ENCODE results near the gene CEP164. TPM values are rescaled to one million over a fixed set of nuclear protein-coding genes. Genes with fewer than 3 reads are reported as not detected.

Gene CEP164
- total RNA-seq, 2 experiments from 2014 or later, result 33.0 to 36.7 TPM

GRCh38 chr11:117440258-117440657 lies 112.6 kb downstream of the CEP164 start:
- ATAC-seq (ENCODE audit: poor library complexity), result no peak
- no peak overlapping the region for H3K4me3 ChIP-seq (ENCODE audit: low read length)
- H3K36me3 ChIP-seq (ENCODE audit: insufficient read depth, low read length), result no peaks in the 10 kb centered on the region
- Mint-ChIP-seq H3K36me3 (ENCODE audit: low read depth) (no peaks in the 10 kb centered on the region), H3K4me3 (no peak overlapping the region), H3K9me3 (no peaks in the 10 kb centered on the region), H3K27me3 (peaks cover 37% of the 10 kb centered on the region), H3K27ac (no peak overlapping the region), H3K4me1 (ENCODE audit: low read depth) (no peaks in the 10 kb centered on the region)
- no peaks in the 10 kb centered on the region for H3K4me1 ChIP-seq (ENCODE audit: insufficient read depth, low read length)
- H3K27ac ChIP-seq (ENCODE audit: low read depth in 1 of 2, low read length in 2 of 2), result no peak overlapping the region
- peaks cover 0 to 15% of the 10 kb centered on the region in 2 experiments for H3K27me3 ChIP-seq (ENCODE audit: control insufficient read depth in 1 of 2, insufficient read depth in 2 of 2, low read length in 2 of 2)
- peaks cover 0 to 4% of the 10 kb centered on the region in 2 experiments for H3K9me3 ChIP-seq (ENCODE audit: control insufficient read depth in 1 of 2, insufficient read depth in 1 of 2, low read length in 2 of 2)
- CTCF ChIA-PET, result no interaction called here
- no peak for TF ChIP-seq CTCF (IDR thresholded peaks at IDR 0.05)
- POLR2A ChIA-PET, result no interaction called here
- intact Hi-C loops (cut with DNase I, micrococcal nuclease), result no loop called here
- DNase-seq, result no peak

GRCh38 chr11:117441146-117441975 lies 113.7 kb downstream of the CEP164 start:
- intact Hi-C loops (cut with DNase I, micrococcal nuclease), result no loop called here

GRCh38 chr11:117442049-117442868 lies 114.6 kb downstream of the CEP164 start:
- ChIA-PET CTCF (no interaction called here), POLR2A (no interaction called here)
- no peak for ATAC-seq (ENCODE audit: poor library complexity)
- H3K36me3 Mint-ChIP-seq (ENCODE audit: low read depth), result no peaks in the 10 kb centered on the region
- intact Hi-C loops (cut with DNase I, micrococcal nuclease), result no loop called here
- Histone ChIP-seq H3K4me3 (ENCODE audit: low read length) (no peak overlapping the region), H3K27ac (ENCODE audit: low read depth in 1 of 2, low read length in 2 of 2) (no peak overlapping the region), H3K4me1 (ENCODE audit: insufficient read depth, low read length) (no peaks in the 10 kb centered on the region), H3K36me3 (ENCODE audit: insufficient read depth, low read length) (no peaks in the 10 kb centered on the region), H3K9me3 (ENCODE audit: control insufficient read depth in 1 of 2, insufficient read depth in 1 of 2, low read length in 2 of 2) (peaks cover 0 to 4% of the 10 kb centered on the region in 2 experiments), H3K27me3 (ENCODE audit: control insufficient read depth in 1 of 2, insufficient read depth in 2 of 2, low read length in 2 of 2) (peaks cover 0 to 7% of the 10 kb centered on the region in 2 experiments)
- no peak overlapping the region for H3K4me3 Mint-ChIP-seq
- H3K27ac Mint-ChIP-seq, result no peak overlapping the region
- peaks cover 27% of the 10 kb centered on the region for H3K27me3 Mint-ChIP-seq
- TF ChIP-seq CTCF (IDR thresholded peaks at IDR 0.05), result no peak
- DNase-seq, result no peak
- H3K4me1 Mint-ChIP-seq (ENCODE audit: low read depth), result no peaks in the 10 kb centered on the region
- H3K9me3 Mint-ChIP-seq, result no peaks in the 10 kb centered on the region

More at GRCh38 chr11:117441146-117441975, 113.7 kb downstream of the CEP164 start:
- Mint-ChIP-seq H3K27ac (no peak overlapping the region), H3K4me3 (no peak overlapping the region), H3K4me1 (ENCODE audit: low read depth) (no peaks in the 10 kb centered on the region), H3K36me3 (ENCODE audit: low read depth) (no peaks in the 10 kb centered on the region), H3K27me3 (peaks cover 35% of the 10 kb centered on the region), H3K9me3 (no peaks in the 10 kb centered on the region)
- ATAC-seq (ENCODE audit: poor library complexity) (no peak), DNase-seq (no peak)
- ChIA-PET CTCF (no interaction called here), POLR2A (no interaction called here)
- Histone ChIP-seq H3K4me1 (ENCODE audit: insufficient read depth, low read length) (no peaks in the 10 kb centered on the region), H3K27me3 (ENCODE audit: control insufficient read depth in 1 of 2, insufficient read depth in 2 of 2, low read length in 2 of 2) (peaks cover 0 to 12% of the 10 kb centered on the region in 2 experiments), H3K4me3 (ENCODE audit: low read length) (no peak overlapping the region), H3K27ac (ENCODE audit: low read depth in 1 of 2, low read length in 2 of 2) (no peak overlapping the region), H3K9me3 (ENCODE audit: control insufficient read depth in 1 of 2, insufficient read depth in 1 of 2, low read length in 2 of 2) (peaks cover 0 to 4% of the 10 kb centered on the region in 2 experiments), H3K36me3 (ENCODE audit: insufficient read depth, low read length) (no peaks in the 10 kb centered on the region)
- TF ChIP-seq CTCF (IDR thresholded peaks at IDR 0.05), result no peak
